ENCODE results near the gene ISY1. TPM values are rescaled to one million over a fixed set of nuclear protein-coding genes. Genes with fewer than 3 reads are reported as not detected.

The ISY1 gene
- total and polyA plus RNA-seq, 7 donors, result 18.0 to 31.2 (median 25.2) TPM

DNA sequence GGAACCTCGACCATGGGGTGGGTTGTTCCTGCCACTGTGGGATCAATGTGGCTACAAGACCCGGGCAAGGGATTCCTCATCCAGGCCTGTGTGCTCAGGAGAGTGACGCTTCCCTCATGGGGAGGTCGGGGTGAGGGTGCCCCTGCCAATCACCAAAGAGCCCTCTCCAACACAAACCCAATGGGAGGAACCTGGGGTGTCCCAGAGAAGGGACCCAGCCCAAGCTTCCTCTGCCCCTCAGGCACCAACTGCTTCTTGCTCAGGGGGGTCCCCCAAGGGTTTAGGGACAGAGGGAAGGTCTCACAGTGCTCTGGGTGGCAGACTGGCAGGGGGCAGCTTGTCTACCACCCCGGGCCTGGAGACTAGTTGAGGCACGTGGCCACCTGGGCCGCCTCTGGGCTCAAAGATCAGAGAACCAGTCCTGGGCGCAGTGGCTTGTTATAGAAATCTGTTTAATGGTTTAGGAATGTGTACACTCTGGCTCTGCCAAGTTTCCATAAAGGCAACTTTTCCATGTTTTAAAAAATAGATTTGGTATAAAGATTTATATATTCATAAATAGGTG, 73.6 kb downstream of the ISY1 start:
- no peaks in the 10 kb centered on the region for H3K9me3 ChIP-seq
- peak; percentile 82 for DNase-seq
- no peaks in the 10 kb centered on the region for H3K27me3 ChIP-seq
- no peak overlapping the region for H3K4me3 ChIP-seq
- intact Hi-C loops (cut with DNase I), result loop anchor here (2.0 to 5.0 kb wide), 2 partner anchors 35 to 116 kb away; no protein-coding TSS in a partner anchor
- peaks cover 0 to 7% (median 0%) of the 10 kb centered on the region in 4 donors for H3K36me3 ChIP-seq
- no peak for TF ChIP-seq EP300 (IDR thresholded peaks at IDR 0.05)
- peak in 2 of 4 donors; percentile 21 to 48 for TF ChIP-seq POLR2AphosphoS5 (IDR thresholded peaks at IDR 0.05)
- WGBS, 2 donors, result 60 to 76% methylated on average over 8 of the region's 8 CpGs
- peaks cover 0 to 12% (median 8%) of the 10 kb centered on the region in 4 donors for H3K4me1 ChIP-seq
- H3K27ac ChIP-seq, result peak overlapping the region; percentile 72 to 85 (median 83)

DNA sequence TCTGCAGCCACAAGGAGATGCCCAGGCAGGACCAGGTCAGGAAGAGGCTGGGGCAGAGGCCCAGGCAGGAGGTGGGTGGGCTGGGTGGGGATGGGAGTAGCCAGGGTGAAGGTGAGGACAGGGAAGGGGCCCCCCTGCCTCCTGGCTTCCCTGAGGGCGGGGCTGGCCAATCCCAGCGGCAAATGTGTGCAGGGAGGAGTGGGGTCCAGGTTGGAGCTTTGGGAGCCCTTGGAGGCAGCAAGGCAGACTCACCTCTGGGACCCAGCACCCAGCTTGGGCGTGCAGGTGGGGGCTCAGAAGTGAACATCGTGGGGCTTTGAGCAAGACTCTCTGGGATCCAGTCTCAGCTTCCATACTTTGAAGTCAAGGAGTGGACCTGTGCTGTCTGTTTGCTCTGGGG, 75.0 kb downstream of the ISY1 start:
- no peak for DNase-seq
- H3K36me3 ChIP-seq, result no peaks in the 10 kb centered on the region
- no peaks in the 10 kb centered on the region for H3K9me3 ChIP-seq
- H3K27ac ChIP-seq, result peak overlapping the region in 2 of 4 donors; percentile 81 to 85
- H3K4me1 ChIP-seq, result peaks cover 0 to 12% (median 8%) of the 10 kb centered on the region in 4 donors
- TF ChIP-seq, protein P1, sequence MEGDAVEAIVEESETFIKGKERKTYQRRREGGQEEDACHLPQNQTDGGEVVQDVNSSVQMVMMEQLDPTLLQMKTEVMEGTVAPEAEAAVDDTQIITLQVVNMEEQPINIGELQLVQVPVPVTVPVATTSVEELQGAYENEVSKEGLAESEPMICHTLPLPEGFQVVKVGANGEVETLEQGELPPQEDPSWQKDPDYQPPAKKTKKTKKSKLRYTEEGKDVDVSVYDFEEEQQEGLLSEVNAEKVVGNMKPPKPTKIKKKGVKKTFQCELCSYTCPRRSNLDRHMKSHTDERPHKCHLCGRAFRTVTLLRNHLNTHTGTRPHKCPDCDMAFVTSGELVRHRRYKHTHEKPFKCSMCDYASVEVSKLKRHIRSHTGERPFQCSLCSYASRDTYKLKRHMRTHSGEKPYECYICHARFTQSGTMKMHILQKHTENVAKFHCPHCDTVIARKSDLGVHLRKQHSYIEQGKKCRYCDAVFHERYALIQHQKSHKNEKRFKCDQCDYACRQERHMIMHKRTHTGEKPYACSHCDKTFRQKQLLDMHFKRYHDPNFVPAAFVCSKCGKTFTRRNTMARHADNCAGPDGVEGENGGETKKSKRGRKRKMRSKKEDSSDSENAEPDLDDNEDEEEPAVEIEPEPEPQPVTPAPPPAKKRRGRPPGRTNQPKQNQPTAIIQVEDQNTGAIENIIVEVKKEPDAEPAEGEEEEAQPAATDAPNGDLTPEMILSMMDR (IDR thresholded peaks at IDR 0.05), result no peak
- TF ChIP-seq POLR2AphosphoS5 (IDR thresholded peaks at IDR 0.05), result no peak
- TF ChIP-seq EP300 (IDR thresholded peaks at IDR 0.05), result no peak
- no peak for TF ChIP-seq POLR2A (IDR thresholded peaks at IDR 0.05)
- intact Hi-C loops (cut with DNase I), result loop anchor here (2.0 to 5.0 kb wide), 2 partner anchors 34 to 115 kb away; no protein-coding TSS in a partner anchor
- no peak overlapping the region for H3K4me3 ChIP-seq
- H3K27me3 ChIP-seq, result no peaks in the 10 kb centered on the region
- 88% methylated on average over 4 of the region's 4 CpGs for WGBS, 2 donors

DNA sequence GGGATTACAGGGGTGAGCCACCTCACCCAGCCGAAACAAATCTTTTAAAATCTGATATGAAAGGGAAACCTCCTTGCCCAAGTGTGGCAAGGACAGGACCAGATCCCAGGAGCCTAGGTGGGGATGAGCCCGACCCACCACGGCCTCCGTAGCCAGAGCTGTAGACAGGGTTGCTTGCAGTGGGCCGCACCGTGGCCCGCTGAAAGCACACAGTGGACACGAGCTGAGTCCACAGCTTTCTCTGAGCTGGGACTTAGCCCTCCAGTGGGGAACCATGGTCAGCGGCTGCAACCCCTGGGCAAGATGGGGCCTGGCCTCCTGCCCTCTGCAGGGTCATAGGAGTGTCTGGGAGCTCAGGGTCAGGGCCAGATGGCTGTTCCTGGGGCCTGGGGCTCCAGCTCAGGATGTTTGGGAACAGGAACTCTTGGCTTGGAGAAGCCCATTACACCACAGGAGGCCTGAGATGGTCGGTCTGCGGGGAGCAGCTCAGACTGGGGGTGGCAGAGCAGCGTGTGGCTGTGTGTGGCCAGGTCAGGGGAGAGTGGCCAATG, 75.6 kb downstream of the ISY1 start:
- intact Hi-C loops (cut with DNase I), result loop anchor here (5.0 kb wide), 1 partner anchor 33 kb away; no protein-coding TSS in a partner anchor
- WGBS, 2 donors, result 91 to 96% methylated on average over 12 of the region's 12 CpGs
- no peak for DNase-seq

DNA sequence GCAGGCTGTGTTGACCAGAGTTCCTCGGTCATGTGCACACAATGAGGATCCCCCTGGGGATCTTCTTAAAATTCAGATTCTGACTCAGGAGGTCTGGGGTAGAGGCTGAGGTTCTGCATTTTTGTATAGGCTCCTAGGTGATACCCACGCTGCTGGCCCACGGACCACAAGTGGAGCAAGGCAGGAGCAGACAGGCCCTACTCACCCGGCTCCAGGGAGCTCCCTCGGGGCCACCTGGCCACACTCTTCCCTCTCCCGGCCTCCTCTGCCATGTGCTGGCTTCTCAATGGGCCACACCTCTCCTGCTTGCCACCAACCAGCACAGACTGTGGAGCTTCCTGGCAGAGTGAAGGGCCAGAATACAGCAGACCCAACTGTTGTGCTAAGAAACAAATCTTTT, 76.4 kb downstream of the ISY1 start:
- Histone ChIP-seq H3K27me3 (no peaks in the 10 kb centered on the region), H3K36me3 (no peaks in the 10 kb centered on the region), H3K9me3 (no peaks in the 10 kb centered on the region), H3K4me3 (no peak overlapping the region), H3K27ac (no peak overlapping the region), H3K4me1 (peaks cover 0 to 12% (median 8%) of the 10 kb centered on the region in 4 donors)
- DNase-seq, result no peak
- 79 to 92% methylated on average over 6 of the region's 6 CpGs for WGBS, 2 donors
- no peak for TF ChIP-seq EP300 (IDR thresholded peaks at IDR 0.05)
- no peak for TF ChIP-seq POLR2AphosphoS5 (IDR thresholded peaks at IDR 0.05)
- TF ChIP-seq, protein P1 (IDR thresholded peaks at IDR 0.05), result no peak
- no peak for TF ChIP-seq POLR2A (IDR thresholded peaks at IDR 0.05)
- intact Hi-C loops (cut with DNase I), result no loop called here

More for the DNA sequence above, 75.6 kb downstream of the ISY1 start:
- no peak overlapping the region for H3K27ac ChIP-seq
- peaks cover 0 to 12% (median 8%) of the 10 kb centered on the region in 4 donors for H3K4me1 ChIP-seq
- no peaks in the 10 kb centered on the region for H3K9me3 ChIP-seq
- H3K27me3 ChIP-seq, result no peaks in the 10 kb centered on the region
- no peaks in the 10 kb centered on the region for H3K36me3 ChIP-seq
- H3K4me3 ChIP-seq, result no peak overlapping the region
- TF ChIP-seq EP300 (IDR thresholded peaks at IDR 0.05) (no peak), POLR2A (IDR thresholded peaks at IDR 0.05) (no peak), POLR2AphosphoS5 (IDR thresholded peaks at IDR 0.05) (no peak)
- TF ChIP-seq, protein P1 (IDR thresholded peaks at IDR 0.05), result no peak

DNA sequence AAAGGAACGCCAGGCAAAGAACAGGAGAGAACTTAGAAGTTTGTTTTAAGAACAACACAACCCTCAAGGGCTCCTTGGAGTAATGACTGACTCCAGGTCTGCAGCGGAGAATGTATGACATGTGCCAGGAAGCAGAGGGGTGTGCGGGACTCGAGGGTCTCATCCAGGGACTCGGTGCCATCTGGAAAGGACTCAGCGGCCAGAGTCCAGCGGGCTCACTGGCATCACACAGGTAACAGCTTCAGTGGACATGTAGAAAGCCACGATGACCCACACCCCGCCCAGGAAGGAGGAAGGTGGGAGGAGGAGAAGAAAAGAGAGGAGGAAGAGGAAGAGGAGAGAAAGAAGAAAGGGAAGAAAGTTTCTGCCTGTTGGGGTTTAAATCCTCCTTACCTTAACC, 78.8 kb downstream of the ISY1 start:
- intact Hi-C loops (cut with DNase I), result no loop called here

More for the DNA sequence above, 78.8 kb downstream of the ISY1 start:
- no peaks in the 10 kb centered on the region for H3K27me3 ChIP-seq
- H3K9me3 ChIP-seq, result no peaks in the 10 kb centered on the region
- no peaks in the 10 kb centered on the region for H3K36me3 ChIP-seq
- no peak overlapping the region for H3K27ac ChIP-seq
- no peak for TF ChIP-seq POLR2AphosphoS5 (IDR thresholded peaks at IDR 0.05)
- TF ChIP-seq POLR2A (IDR thresholded peaks at IDR 0.05), result no peak
- TF ChIP-seq EP300 (IDR thresholded peaks at IDR 0.05), result no peak
- H3K4me3 ChIP-seq, result no peak overlapping the region
- WGBS, 2 donors, result 78 to 80% methylated on average over 9 of the region's 9 CpGs
- H3K4me1 ChIP-seq, result peaks cover 0 to 16% (median 9%) of the 10 kb centered on the region in 4 donors
- DNase-seq, result no peak

Data from sigmoid colon (tissue), 7 donors.